Measurements from ENCODE around the gene HES5.
A peak's percentile ranks its signal among the peaks of the same experiment; 100 is the strongest.

HES5 gene

DNA sequence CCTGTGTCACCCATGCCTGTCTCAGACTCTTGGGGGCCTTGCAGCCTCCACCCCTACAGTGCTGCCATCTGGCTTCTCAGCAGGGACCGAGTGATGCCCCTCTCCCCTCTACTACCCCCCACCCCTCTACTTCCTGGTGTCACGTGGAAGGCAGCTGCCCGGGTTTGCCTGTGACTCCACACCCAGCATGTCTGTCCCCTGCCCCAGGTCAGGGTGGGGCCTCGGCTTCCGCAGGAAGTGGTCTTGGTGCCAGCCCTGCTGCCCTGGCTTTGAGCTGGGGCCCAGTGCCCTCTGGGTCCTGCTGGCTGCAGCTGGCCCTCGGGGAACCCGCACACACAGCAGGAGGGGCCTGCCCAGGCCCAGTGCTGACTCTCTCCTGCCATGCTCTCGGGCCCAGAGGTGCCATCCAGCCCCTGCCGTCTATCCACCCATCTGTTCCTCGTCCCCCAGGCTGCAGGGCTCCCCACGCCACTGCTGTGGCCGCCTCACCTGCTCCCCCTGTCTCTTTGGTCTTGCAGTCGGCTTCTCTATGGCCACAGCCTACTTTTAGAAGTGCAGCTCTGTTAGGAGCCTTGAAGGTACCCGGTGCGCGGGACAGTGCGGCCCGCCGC is 30.0 kb downstream of the HES5 start:
- no peak for DNase-seq (ENCODE audit: low spot score)

DNA sequence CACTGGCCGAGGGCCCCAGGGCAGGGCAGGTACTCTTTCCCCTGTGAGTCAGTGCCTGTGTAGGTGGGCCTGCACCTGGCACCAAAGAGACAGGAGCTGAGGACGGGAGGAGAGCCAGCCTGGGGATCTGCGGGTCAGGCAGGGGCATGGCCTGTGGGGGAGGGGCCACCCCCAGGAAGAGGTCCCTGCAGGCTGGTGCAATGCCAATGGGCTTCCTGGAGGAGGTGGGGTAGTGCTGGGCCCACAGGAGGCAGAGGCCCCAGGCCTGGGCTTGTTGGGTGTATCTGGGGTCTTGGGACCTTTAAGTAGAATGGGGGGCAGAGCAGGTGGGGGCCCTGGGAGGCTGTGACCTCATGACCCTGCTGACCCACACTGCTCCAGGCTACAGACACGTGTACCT is 30.8 kb downstream of the HES5 start:
- no peak for DNase-seq (ENCODE audit: low spot score)

DNA sequence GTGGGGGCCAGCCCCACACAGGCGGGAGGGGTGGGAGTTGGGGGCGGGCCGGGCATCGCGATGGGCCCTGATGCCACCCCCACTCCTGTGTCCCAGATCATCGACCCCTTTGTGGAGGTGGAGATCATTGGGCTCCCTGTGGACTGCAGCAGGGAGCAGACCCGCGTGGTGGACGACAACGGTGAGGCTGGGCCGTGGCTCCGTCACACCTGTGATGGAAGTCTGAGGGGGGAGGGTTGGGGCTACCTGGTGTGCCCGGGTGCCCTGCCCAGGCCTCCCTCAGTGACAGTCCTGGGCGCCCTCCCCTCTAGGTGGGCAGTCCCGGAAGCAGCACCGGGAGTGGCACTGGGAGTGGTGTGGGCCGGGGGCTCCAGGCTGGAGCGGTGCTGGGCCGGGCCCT is 31.4 kb downstream of the HES5 start:
- DNase-seq (ENCODE audit: low spot score): no peak

DNA sequence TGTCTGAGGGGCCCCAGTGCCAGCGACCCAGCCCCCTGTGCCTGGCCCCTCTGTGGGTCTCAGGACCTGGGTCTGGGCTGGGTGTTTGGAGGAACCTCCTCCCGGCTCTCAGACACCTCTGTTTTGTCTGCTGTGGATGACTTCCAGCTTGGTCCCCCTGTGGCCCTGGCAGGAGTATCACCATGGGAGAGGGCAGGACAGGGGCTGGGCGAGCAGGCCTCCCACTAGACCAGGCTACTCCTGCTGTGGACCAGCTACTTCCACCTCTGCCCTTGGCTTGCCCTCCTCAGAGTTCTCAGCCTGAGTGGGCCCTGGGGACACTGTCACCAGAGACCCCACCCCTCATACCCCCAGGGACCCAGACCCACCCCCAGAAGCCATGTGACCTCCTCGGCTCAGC is 32.2 kb downstream of the HES5 start:
- DNase-seq (ENCODE audit: low spot score): no peak

DNA sequence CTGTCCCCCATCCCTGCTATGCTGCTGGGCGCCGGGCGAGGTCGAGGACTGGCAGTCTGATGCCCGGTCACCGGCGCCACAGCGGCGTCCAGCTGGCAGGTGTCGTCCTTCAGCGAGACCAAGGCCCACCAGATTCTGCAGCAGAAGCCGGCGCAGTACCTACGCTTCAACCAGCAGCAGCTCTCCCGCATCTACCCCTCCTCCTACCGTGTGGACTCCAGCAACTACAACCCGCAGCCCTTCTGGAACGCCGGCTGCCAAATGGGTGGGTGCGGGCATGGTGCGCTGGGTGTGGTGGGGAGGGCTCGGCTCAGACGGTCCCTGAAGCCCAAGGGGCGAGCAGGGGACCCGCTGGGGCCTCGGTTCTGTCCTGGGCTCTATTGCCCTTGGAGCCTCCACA is 33.3 kb downstream of the HES5 start:
- no peak for DNase-seq (ENCODE audit: low spot score)

DNA sequence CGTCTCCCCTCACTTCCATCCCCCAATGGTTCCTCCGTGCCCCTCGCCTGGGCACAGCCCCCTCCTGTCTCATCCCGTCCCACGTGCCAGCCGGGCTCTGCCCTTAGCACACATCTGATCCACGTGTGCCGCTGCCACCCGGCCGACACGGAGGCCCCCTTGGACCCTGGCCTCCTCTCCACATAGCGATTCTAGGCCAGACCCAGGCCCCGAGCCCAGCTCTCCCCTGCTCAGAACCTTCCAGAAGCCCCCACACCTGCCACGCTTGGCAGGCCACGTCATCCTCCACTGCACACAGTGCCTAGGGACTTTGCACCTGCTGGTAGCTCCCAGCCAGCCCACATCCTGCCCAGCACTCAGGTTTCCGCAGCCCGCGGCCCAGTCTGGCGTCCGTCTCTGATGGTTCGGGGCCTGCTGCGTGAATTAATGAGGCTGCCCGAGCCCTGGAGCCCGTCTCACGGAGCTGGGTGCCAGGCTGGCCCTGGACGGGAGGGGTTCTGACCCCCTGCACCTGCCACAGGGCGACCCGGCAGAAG is 33.9 kb downstream of the HES5 start:
- DNase-seq (ENCODE audit: low spot score): no peak

DNA sequence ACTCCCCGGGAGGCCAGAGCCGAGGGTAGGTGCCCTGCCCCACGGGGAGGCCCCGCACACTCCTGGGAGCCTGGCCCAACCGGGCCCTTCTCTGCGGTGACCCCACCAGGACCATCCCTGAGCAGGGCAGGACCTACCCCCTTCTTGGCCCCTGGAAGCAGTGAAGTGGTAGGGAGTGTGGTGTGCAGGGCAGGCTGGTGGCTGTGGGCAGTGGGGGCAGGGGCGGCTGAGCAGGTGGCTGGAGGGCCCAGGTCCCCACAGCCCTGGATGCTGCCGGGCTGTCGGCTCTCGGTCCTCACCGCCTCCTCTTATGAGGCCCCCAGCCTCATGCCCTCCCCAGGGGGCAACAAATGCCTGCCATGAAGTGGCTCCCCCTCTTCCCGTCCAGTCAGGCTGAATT is 34.5 kb downstream of the HES5 start:
- DNase-seq (ENCODE audit: low spot score): no peak

DNA sequence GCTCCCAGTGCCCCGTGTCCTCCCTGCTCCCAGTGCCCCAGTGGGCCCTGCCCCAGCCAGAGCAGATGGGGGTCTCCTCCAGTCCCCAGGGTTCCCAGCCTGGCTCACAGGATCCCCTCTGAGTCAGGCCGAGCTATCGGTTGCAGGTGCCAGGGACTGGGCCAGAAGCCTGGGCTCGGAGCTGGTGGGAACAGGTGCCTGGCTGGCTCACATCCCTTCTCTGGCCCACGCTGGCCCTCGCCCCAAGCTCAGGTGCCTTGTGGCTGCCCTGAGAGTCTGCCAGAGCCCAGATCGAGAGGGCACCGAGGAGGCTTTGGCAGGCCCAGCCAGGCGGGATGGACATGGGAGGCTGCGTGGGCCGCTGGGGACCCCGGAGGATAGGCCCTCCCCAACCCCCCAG is 35.0 kb downstream of the HES5 start:
- no peak for DNase-seq (ENCODE audit: low spot score)

DNA sequence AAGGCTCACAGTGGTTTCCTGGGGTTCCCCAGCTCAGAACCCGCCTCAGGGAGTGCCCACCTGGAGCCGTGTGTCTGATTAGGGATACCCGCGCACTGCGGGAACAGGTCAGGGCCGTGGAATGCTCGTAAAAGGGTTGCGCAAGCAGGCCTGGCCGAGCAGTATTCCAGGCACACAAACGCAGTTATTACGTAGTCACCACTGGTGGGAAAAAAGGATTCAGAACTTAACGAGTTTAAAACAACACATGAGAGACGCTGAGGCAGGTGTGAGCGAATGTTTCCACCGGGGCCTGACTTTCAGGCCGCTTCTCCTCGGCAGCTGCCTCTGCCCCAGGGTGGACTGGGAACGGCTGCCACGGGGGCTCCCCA is 35.8 kb downstream of the HES5 start:
- DNase-seq (ENCODE audit: low spot score): peak; percentile 84

DNA sequence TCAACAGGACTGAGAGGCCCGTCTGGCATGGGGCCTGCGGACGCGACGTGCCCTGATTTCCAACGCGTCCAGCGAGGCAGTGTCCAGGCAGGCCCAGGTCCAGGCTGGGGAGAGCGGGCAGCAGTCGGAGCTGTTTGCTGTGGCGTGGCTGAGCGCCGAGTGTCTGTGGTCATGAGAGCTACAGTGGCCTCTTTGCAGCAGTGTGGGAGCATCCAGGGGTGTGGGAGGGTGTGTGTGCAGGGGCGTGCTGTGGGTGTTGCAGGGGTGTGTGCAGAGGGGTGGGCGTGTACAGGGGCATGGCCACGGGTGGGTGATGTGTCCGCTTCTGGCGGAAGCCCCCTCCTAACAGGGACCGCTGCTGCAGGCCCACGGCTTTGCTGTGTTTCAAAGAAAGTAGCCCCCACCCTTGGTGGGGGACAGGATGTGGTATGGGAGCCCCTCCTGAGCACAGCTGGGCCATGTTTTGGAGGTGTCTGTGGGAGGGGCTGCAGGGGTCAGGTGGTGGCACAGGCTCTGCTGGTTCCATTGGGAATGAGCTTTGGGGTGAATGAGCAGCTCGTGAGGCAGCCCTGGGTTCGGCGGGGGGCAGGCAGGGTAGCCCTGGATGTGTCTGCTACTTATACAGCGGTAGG is 36.3 kb downstream of the HES5 start:
- no peak for DNase-seq (ENCODE audit: low spot score)

DNA sequence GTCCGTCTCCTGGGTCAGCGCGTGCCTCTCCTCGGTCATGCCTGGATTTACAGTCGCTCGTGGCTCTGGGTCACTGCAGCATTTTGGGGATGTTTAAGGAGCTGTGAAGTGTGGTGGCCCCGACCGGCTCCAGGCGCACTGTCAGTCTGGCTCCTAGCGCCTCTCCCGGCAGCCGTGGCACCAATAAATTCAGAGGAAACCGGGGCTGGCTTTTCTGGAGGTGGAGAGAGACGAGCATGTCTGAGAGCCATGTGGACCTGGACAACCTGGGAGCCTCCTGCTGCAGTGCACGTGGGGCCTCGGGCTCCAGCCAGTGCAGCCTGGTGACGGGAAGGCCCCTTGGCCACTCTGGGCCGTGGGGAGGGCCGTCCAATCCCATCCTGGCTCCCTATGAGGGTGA is 36.8 kb downstream of the HES5 start:
- DNase-seq (ENCODE audit: low spot score): no peak

DNA sequence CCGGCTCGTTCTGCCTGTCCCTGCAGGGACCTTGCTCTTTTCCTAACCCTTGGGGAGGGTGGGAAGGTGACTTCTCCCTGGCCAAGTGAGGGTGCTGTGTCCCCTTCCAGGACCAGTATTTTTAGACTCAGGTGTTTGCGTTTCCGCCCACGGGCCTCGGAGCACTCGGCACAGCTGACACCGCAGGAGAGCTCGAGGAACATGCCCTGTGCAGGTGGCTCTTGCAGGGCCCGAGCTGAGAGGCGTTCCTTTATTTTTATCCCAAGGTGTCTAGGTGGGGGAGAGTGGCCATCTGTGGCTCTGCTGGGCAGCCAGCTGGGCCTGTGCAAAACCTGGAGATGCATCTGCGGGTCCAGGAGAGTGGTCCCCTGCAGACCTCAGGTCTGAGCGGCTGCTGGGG is 38.0 kb downstream of the HES5 start:
- DNase-seq (ENCODE audit: low spot score): no peak

DNA sequence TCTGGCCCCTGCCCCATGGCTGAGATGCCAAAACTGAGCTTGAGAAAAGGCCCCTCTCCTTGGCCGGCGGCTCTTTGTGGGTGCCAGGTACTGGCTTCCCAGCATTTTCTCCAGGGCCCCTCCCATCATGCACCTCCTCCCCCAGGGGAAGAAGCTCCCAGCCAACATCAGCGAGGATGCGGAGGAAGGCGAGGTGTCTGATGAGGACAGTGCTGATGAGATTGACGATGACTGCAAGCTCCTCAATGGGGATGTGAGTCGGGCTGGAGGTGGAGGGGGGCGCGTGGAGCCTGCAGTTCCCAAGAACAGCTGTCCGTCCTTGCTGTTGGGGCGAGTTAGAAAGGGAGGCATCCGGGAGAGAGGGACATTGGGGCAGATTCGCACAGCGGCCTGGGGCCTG is 40.4 kb downstream of the HES5 start:
- no peak for DNase-seq (ENCODE audit: low spot score)

DNA sequence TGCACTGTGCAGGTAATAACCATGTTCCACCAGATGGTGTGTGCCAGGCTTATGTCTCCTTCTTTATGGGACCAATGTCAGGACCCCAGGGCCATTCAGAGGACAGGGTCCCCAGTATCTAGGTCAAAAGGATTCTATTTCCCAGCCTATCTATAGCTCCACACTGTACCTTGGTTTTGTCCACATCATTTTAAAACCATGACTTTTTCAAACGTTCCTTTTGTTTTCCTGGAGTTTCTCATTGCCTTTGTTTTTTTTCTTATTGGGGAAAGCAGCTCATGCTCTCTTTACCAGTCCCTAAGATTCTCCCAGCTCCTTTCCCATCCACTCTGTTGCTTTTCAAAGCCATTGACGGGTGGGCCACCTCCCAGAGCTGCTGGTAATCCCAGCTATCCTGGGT is 41.4 kb downstream of the HES5 start:
- DNase-seq (ENCODE audit: low spot score): no peak

DNA sequence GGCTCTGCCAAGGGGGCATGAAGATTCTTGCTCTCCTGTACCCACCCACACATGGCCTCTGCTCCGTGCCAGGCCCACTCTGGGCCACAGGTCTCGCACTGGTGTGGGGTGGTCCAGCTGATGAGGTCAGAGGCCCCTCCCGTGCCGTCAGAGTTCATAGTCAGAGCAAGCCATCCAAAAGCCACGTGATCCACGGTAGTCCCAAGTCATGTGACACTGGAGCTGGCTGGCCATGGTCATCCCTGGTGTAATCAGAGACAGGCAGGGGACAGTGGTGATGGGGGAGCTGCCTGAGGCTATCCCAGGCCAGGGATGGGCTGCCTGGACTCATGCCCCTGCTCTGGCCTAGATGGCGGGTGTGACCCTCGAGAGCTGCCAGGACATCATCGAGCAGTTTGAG is 43.5 kb downstream of the HES5 start:
- DNase-seq (ENCODE audit: low spot score): no peak

DNA sequence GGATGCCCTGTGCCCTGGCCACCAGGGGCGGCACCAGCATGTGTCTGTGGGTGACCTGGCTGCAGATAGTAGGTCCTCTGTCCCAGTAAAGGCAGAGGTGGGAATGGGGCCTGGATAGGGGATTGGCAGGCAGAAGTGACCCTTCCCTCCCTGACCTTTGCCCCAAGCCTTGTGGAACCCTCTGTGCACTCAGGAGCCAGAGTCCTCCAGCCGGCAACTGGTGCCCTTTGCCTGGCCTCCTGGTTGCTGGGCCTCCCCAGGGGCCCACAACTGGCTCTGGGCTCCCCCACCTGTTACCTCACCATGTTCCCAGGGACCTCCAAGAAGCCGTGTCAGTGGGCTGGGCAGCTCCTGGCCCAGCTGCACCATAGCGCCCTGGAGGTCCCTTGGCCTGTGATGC is 44.0 kb downstream of the HES5 start:
- no peak for DNase-seq (ENCODE audit: low spot score)

DNA sequence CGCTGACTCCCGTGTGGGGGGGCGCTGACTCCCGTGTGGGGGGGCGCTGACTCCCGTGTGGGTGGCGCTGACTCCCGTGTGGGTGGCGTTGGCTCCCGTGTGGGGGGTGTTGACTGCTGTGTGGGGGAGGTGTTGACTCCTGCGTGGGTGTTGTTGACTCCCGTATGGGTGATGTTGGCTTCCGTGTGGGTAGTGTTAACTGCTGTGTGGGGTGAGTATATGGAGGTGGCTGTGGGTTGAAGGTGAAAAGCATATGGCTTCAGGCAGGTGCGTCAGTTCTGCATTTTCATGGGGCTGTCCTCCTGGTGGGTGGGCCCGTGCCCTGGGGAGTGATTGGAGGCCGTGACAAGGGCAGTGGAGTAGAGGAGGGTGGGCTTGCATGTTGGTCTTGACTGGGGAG is 46.1 kb downstream of the HES5 start:
- DNase-seq (ENCODE audit: low spot score): no peak

DNA sequence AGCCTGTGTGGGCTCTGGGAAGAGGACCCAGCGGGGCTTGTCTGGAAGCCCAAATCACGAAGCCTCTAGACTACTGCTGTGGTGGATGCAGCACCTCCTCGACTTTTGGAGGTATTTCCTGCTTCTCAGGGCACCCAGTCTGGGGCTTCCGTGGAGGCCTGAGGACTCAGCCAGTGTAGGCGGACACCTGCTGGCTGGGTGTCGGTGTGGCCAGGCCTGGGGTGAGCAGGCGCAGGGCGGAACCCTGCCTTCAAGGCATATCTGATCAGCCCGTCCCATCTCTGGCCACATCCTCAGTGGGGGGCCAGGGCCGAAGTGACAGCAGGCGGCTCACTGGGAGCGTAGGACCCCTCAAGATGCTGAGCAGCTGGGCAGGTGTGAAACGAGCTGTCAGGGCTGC is 47.0 kb downstream of the HES5 start:
- no peak for DNase-seq (ENCODE audit: low spot score)

DNA sequence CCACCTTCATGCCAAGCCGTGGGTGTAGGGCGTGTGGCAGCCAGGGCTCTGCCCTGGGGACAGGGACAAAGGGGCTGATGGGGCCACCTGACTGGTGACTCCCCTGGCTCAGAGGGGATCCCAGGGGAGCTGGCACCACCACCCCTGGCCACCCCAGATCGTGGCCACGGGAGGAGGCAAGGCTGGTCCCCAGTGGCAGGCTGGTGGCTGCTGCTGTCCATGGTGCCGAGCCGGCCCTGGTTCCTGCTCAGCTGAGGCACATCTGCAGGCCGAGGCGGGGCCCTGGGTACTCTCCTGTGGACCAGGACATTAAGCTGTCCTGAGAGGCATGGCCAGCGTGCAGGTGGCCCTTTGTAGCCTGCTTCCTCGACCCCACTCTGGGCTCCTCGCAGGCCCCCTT is 47.5 kb downstream of the HES5 start:
- DNase-seq (ENCODE audit: low spot score): no peak

DNA sequence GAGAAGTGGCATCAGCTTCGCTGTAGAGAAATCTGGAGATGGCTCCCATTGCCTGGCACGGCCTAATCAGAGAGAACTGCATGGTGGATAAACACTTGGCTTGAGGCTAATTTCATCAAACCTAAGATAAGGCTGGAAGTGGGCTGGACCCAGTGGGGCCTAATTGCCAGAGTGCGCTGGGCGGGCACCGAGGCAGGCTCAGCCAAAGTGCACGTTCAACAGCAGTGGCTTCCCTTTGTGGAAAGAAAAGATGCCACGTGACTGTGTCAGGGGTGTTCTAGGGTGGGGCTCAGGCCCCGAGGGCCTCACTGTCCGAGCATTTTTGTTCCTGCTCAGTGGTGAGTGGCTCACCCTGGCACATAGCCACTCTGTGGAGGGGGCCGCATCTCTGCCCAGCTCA is 48.2 kb downstream of the HES5 start:
- DNase-seq (ENCODE audit: low spot score): no peak

DNA sequence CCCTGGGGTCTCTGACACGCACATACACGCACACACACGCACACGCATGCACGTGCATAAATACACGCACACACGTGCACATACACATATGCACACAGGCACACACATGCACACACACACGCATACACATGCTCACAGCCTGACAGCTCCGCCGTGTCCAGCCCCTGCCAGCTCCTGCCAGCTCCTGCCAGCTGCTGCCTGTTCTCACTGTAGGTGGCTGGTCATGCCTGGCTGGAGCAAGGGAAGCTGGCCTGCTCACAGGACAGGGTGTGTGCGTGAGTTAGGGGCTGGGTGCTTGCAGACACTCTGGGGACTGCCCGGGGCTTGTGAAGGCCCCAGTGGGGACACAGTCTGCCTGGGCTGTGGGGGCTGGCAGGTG is 49.1 kb downstream of the HES5 start:
- no peak for DNase-seq (ENCODE audit: low spot score)

DNA sequence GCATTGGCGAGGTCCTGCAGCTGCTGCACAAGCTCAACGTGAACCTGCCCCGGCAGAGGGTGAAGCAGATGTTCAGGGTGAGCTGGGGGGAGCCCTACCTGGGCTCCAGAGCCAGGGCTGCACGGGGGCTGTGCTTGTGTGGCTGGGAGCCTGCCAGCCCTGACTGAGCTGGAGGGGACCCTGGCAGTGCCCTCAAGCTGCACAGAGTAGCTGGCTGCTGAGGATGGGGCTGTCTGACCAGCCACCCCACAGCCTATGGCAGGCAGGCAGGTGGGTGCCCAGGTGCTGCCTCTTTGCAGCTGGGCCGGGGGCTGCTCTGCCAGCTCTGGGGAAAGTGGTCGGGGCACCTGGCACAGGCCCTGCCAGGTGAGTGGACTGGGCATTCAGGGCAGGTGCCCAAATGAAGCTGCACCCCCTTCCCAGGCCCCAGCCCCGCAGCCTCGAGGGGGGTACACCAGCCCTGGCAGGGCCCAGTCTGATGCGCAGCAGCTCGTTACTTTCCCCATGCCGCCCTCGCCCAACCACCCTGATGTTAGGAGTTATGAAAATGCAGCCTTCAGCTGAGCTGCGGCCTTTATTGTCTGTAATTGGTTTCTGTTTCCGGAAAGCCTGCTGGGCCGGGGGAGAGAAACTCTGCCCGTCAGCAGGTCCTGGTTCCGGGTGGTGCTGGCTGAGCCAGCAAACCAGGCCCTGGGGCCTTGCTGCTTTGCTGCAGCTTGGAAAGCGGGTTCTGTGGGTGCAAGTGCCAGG is 49.7 kb downstream of the HES5 start:
- no peak for DNase-seq (ENCODE audit: low spot score)

DNA sequence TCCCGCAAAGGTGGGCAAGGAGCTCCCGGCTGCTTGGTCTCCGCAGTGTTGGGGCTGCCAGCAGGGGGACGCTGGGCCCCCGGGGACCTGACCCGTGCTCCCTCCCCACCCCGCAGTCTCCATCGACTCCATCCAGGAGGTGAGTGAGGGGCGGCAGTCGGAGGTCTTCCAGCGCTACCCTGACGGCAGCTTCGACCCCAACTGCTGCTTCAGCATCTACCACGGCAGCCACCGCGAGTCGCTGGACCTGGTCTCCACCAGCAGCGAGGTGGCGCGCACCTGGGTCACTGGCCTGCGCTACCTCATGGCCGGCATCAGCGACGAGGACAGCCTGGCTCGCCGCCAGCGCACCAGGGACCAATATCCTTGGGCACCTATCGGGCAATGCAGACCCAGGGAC is 50.4 kb downstream of the HES5 start:
- DNase-seq (ENCODE audit: low spot score): no peak

DNA sequence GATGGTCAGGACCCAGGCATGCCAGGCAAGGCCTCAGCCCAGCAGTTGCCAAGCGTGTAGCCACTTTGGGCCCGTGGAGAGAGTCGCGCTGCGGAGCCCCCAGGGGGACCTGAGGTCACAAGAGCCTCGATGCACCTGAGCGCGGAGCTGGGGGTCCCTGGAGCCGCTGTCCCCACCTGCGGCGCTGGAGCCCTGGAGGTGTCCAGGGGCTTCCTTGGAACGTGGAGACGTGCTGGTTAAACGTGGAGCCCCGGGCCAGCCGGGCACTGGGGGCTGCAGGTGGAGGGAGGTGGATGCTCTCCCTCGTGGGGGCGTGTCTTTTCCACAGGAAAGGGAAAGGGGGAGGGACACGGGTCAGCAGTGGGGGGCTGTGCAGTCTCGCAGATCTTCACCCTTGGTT is 50.9 kb downstream of the HES5 start:
- DNase-seq (ENCODE audit: low spot score): no peak

Measured in AG20443 (cell line).